ENCODE measurements around the gene SERINC3.

DNA sequence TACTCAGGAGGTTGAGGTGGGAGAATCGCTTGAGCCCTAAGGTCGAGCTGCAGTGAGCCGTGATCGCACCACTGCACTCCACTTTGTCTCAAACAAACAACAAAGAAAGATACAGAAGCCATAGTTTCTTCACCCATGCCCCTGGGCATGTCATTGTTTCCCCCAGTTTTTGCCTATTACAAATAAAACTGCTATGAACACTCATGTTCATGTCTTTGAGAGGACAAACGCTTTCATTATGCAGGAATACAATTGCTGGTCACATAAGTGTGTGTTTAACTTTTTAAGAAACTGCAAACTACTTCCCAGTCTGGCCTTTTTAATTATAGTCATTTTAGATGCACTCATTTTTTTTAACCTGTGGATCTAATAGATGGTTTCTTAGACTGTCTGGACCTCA lies 58.4 kb downstream of the SERINC3 start:
- TF ChIP-seq, protein P1, sequence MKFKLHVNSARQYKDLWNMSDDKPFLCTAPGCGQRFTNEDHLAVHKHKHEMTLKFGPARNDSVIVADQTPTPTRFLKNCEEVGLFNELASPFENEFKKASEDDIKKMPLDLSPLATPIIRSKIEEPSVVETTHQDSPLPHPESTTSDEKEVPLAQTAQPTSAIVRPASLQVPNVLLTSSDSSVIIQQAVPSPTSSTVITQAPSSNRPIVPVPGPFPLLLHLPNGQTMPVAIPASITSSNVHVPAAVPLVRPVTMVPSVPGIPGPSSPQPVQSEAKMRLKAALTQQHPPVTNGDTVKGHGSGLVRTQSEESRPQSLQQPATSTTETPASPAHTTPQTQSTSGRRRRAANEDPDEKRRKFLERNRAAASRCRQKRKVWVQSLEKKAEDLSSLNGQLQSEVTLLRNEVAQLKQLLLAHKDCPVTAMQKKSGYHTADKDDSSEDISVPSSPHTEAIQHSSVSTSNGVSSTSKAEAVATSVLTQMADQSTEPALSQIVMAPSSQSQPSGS (IDR thresholded peaks at IDR 0.05; ENCODE audit: low read length): no peak
- TF ChIP-seq, protein P2, sequence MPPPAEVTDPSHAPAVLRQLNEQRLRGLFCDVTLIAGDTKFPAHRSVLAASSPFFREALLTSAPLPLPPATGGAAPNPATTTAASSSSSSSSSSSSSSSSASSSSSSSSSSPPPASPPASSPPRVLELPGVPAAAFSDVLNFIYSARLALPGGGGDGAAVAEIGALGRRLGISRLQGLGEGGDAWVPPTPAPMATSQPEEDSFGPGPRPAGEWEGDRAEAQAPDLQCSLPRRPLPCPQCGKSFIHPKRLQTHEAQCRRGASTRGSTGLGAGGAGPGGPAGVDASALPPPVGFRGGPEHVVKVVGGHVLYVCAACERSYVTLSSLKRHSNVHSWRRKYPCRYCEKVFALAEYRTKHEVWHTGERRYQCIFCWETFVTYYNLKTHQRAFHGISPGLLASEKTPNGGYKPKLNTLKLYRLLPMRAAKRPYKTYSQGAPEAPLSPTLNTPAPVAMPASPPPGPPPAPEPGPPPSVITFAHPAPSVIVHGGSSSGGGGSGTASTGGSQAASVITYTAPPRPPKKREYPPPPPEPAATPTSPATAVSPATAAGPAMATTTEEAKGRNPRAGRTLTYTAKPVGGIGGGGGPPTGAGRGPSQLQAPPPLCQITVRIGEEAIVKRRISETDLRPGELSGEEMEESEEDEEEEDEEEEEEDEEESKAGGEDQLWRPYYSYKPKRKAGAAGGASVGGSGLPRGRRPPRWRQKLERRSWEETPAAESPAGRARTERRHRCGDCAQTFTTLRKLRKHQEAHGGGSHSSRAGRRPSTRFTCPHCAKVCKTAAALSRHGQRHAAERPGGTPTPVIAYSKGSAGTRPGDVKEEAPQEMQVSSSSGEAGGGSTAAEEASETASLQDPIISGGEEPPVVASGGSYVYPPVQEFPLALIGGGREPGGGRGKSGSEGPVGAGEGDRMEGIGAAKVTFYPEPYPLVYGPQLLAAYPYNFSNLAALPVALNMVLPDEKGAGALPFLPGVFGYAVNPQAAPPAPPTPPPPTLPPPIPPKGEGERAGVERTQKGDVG (CRISPR knock-in tag; IDR thresholded peaks at IDR 0.05): no peak
- no peak for TF ChIP-seq EZH2 (IDR thresholded peaks at IDR 0.05; ENCODE audit: borderline replicate concordance, control insufficient read depth, low read depth, low read length)
- TF ChIP-seq, protein P3, sequence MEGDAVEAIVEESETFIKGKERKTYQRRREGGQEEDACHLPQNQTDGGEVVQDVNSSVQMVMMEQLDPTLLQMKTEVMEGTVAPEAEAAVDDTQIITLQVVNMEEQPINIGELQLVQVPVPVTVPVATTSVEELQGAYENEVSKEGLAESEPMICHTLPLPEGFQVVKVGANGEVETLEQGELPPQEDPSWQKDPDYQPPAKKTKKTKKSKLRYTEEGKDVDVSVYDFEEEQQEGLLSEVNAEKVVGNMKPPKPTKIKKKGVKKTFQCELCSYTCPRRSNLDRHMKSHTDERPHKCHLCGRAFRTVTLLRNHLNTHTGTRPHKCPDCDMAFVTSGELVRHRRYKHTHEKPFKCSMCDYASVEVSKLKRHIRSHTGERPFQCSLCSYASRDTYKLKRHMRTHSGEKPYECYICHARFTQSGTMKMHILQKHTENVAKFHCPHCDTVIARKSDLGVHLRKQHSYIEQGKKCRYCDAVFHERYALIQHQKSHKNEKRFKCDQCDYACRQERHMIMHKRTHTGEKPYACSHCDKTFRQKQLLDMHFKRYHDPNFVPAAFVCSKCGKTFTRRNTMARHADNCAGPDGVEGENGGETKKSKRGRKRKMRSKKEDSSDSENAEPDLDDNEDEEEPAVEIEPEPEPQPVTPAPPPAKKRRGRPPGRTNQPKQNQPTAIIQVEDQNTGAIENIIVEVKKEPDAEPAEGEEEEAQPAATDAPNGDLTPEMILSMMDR (IDR thresholded peaks at IDR 0.05 in 2 of 3, conservative IDR thresholded peaks at IDR 0.05 in 1 of 3; ENCODE audit: control insufficient read depth in 2 of 3, extremely low read depth in 1 of 3, insufficient read depth in 1 of 3, low read depth in 3 of 3, low read length in 3 of 3): no peak
- TF ChIP-seq KDM1A (IDR thresholded peaks at IDR 0.05; ENCODE audit: borderline replicate concordance): no peak
- no peak for TF ChIP-seq RELA (IDR thresholded peaks at IDR 0.05; ENCODE audit: borderline replicate concordance, partially characterized antibody)
- TF ChIP-seq, protein P4, sequence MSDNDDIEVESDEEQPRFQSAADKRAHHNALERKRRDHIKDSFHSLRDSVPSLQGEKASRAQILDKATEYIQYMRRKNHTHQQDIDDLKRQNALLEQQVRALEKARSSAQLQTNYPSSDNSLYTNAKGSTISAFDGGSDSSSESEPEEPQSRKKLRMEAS (IDR thresholded peaks at IDR 0.05; ENCODE audit: low read depth, low read length): no peak
- TF ChIP-seq GABPA (IDR thresholded peaks at IDR 0.05; ENCODE audit: low read depth): no peak
- TF ChIP-seq, protein P5, sequence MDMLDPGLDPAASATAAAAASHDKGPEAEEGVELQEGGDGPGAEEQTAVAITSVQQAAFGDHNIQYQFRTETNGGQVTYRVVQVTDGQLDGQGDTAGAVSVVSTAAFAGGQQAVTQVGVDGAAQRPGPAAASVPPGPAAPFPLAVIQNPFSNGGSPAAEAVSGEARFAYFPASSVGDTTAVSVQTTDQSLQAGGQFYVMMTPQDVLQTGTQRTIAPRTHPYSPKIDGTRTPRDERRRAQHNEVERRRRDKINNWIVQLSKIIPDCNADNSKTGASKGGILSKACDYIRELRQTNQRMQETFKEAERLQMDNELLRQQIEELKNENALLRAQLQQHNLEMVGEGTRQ (IDR thresholded peaks at IDR 0.05; ENCODE audit: borderline replicate concordance, low read depth, low read length): no peak
- TF ChIP-seq MXI1 (IDR thresholded peaks at IDR 0.05; ENCODE audit: low read depth, low read length): no peak
- TF ChIP-seq, protein P6, sequence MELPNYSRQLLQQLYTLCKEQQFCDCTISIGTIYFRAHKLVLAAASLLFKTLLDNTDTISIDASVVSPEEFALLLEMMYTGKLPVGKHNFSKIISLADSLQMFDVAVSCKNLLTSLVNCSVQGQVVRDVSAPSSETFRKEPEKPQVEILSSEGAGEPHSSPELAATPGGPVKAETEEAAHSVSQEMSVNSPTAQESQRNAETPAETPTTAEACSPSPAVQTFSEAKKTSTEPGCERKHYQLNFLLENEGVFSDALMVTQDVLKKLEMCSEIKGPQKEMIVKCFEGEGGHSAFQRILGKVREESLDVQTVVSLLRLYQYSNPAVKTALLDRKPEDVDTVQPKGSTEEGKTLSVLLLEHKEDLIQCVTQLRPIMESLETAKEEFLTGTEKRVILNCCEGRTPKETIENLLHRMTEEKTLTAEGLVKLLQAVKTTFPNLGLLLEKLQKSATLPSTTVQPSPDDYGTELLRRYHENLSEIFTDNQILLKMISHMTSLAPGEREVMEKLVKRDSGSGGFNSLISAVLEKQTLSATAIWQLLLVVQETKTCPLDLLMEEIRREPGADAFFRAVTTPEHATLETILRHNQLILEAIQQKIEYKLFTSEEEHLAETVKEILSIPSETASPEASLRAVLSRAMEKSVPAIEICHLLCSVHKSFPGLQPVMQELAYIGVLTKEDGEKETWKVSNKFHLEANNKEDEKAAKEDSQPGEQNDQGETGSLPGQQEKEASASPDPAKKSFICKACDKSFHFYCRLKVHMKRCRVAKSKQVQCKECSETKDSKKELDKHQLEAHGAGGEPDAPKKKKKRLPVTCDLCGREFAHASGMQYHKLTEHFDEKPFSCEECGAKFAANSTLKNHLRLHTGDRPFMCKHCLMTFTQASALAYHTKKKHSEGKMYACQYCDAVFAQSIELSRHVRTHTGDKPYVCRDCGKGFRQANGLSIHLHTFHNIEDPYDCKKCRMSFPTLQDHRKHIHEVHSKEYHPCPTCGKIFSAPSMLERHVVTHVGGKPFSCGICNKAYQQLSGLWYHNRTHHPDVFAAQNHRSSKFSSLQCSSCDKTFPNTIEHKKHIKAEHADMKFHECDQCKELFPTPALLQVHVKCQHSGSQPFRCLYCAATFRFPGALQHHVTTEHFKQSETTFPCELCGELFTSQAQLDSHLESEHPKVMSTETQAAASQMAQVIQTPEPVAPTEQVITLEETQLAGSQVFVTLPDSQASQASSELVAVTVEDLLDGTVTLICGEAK (IDR thresholded peaks at IDR 0.05; ENCODE audit: borderline replicate concordance): no peak
- TF ChIP-seq TCF3 (IDR thresholded peaks at IDR 0.05; ENCODE audit: borderline replicate concordance, insufficient read depth, low read depth, low read length): no peak
- TF ChIP-seq CREB1 (IDR thresholded peaks at IDR 0.05; ENCODE audit: low read depth): no peak
- TF ChIP-seq POLR2AphosphoS5 (IDR thresholded peaks at IDR 0.05; ENCODE audit: low read length): no peak
